Activated CD4-positive, alpha-beta T cell treated with anti-CD3 and anti-CD28 coated beads, Interleukin-2, amount 50 U/mL, for 4 hours (primary cell): ENCODE results near the gene KRTAP10-9.
"Not testable (repeated sequence)": the region's sequence is repeated elsewhere in the genome, so short reads cannot be mapped to it uniquely, and the experiment has no call there.

Source experiments
- DNase-seq, 2 experiments: peaks; one replicate each; pipeline ENCODE4 v3.0.0-alpha.2; 2020

KRTAP10-9 gene

GRCh38 chr21:44615911-44616590, 10.8 kb upstream of the KRTAP10-9 start:
- DNase-seq: no peak

- DNase-seq: no peak
These were observed 10.3 kb upstream of the KRTAP10-9 start for GRCh38 chr21:44616591-44616926.

DNA sequence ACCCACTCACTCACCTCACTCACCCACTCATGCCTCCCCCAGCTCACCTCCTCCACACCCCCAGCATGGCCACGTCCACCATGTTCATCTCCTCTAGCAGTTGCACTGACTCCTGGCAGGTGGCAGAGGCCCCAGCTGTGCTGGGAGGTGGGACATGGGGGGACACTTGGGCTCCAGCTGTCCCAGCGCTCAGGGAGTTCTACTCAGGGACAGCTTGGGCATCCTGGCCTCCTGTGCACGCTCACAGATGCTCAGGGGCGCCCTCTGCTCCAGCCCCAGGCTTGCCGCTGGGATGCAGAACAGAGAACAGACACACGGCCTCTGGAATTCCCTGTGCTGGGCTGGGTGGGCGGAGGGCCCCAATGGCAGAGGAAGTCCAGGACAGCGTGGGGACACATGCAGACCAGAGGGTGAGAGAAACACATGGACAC, 9.8 kb upstream of the KRTAP10-9 start:
- DNase-seq: no peak

- no peak for DNase-seq
These were observed 8.4 kb upstream of the KRTAP10-9 start for GRCh38 chr21:44618504-44618903.

DNA sequence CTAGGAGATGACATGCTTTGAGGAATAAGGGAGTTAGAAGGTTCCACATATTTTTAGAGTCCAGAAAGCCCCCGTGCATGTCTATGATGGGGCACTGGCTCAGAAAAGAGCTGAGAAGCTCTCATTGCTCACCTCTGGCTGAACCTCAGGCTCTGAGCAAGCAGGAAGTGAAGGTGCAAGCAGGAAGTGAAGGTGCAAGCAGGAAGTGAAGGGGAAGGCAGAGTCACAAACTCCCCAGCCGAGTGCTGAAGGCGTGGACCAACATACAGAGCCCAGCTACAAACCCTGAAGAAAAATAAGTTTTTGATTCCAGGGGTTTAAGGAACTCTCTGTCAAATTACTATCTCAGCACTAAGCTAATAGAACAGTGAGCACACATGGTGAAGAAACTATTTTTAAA, 8.0 kb upstream of the KRTAP10-9 start:
- peak; percentile 50 to 53 for DNase-seq

GRCh38 chr21:44619886-44620285, 7.0 kb upstream of the KRTAP10-9 start:
- DNase-seq: no peak

GRCh38 chr21:44623575-44623974, 3.3 kb upstream of the KRTAP10-9 start:
- no peak for DNase-seq

GRCh38 chr21:44625756-44626155, 1.1 kb upstream of the KRTAP10-9 start:
- DNase-seq: no peak

DNA sequence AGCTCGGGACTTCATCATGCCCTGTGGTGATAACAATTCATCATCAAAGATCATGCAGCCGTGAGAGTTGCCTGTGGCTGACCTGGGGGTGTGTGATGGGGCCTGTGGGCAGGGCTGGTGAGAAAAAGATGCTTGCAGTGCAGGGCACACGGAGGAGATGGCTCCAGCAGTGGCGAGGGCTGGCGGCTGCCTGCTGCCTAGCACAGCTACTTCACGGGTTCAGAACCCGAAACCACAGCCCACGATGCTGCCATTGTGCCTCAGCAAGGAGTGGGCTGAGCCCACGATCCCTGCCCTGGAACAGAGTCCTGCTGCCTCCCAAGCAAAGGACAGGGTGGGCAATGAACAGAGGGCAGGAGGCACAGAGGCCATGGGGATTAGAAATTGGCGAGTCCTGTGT, 631 bp upstream of the KRTAP10-9 start:
- DNase-seq: no peak

DNA sequence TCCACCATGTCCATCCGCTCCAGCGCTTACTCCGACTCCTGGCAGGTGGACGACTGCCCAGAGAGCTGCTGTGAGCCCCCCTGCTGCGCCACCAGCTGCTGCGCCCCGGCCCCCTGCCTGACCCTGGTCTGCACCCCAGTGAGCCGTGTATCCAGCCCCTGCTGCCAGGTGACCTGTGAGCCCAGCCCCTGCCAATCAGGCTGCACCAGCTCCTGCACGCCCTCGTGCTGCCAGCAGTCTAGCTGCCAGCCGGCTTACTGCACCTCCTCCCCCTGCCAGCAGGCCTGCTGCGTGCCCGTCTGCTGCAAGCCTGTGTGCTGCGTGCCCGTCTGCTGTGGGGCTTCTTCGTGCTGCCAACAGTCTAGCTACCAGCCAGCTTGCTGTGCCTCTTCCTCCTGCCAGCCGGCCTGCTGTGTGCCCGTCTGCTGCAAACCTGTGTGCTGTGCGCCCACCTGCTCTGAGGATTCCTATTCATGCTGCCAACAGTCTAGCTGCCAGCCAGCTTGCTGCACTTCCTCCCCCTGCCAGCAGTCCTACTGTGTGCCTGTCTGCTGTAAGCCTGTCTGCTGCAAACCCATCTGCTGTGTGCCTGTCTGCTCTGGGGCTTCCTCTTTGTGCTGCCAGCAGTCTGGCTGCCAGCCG, 409 bp downstream of the KRTAP10-9 start:
- not testable (repeated sequence) for DNase-seq

GRCh38 chr21:44627831-44628233, 939 bp downstream of the KRTAP10-9 start:
- DNase-seq: not testable (repeated sequence)

DNA sequence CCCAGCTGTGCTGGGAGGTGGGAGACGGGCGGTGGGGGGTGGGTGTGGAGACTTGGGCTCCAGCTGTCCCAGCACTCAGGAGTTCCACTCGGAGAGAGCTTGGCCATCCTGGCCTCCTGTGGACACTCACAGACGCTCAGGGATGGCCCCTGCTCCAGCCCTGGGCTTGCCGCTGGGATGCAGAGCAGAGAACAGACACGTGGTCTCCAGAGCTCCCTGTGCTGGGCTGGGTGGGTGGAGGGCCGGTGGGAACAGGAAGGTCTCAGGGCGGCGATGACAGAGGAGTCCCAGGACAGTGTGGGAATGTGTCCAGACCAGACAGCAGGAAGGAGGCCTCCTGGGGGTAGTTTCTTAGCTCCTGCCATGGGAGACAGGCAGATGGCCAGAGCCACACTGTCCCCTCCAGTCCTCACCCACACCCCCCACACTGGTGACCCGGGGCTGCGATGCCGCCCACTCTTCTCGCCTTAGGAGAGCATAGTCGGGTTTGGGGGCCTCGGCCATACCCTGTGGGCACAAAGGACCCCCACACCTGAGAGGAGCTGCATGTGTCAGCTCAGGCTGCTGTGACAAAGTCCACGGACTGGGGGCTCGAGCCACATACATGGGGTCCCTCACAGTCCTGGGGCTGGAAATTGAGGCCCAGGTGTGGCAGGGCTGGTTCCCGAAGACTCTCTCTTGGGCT, 2.0 kb downstream of the KRTAP10-9 start:
- no peak for DNase-seq

- DNase-seq: no peak
These were observed 3.5 kb downstream of the KRTAP10-9 start for GRCh38 chr21:44630440-44630839.

DNA sequence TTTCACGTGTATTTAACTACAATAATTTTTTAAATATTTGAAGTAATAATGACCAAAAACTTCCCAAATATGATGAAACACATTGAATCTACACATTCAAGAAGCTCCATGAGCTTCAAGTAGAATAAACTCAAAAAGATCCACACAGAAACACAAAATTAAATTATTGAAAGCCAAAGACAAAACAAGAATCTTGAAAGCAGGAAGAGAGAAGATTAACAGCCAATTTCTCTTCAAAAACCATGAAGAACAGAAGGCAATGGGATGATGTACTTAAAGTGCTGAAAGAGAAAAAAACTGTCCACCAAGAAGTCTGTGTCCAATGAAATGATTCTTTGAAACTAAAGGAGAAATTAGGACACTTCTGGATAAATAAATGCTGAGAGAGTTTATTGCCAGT, 5.2 kb downstream of the KRTAP10-9 start:
- no peak for DNase-seq

GRCh38 chr21:44636209-44637017, 9.5 kb downstream of the KRTAP10-9 start:
- no peak for DNase-seq

DNA sequence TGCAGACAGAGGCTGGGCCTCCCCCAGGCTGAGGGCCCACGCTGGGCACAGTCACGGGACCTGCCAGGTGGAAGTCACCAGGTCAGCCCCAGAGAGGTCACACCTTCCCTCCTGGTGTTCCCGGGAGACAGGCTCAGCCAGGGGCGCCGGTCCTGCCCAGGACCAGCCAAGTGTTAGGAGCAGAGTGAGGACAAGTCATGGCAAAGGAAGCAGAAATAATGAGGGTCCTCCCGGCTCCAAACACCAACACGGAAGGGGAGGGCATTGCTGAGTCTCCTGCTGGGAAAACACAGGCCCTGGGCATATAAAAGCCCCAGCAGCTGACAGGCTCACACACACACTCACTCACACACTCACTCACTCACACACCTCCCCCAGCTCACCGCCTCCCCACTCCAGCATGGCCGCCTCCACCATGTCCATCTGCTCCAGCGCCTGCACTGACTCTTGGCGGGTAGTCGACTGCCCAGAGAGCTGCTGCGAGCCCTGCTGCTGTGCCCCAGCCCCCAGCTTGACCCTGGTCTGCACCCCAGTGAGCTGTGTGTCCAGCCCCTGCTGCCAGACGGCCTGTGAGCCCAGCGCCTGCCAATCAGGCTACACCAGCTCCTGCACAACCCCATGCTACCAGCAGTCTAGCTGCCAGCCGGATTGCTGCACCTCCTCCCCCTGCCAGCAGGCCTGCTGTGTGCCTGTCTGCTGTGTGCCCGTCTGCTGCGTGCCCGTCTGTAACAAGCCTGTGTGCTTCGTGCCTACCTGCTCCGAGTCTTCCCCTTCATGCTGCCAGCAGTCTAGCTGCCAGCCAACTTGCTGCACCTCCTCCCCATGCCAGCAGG, 10.3 kb downstream of the KRTAP10-9 start, which contains the start of gene KRTAP10-10:
TSS of gene KRTAP10-10 (plus strand) at position 339 of the 833 bp plus-strand sequence. CDS start at position 401, 62 bp downstream.
- DNase-seq: no peak

GRCh38 chr21:44637851-44638348, 11.0 kb downstream of the KRTAP10-9 start:
- not testable (repeated sequence) for DNase-seq

DNA sequence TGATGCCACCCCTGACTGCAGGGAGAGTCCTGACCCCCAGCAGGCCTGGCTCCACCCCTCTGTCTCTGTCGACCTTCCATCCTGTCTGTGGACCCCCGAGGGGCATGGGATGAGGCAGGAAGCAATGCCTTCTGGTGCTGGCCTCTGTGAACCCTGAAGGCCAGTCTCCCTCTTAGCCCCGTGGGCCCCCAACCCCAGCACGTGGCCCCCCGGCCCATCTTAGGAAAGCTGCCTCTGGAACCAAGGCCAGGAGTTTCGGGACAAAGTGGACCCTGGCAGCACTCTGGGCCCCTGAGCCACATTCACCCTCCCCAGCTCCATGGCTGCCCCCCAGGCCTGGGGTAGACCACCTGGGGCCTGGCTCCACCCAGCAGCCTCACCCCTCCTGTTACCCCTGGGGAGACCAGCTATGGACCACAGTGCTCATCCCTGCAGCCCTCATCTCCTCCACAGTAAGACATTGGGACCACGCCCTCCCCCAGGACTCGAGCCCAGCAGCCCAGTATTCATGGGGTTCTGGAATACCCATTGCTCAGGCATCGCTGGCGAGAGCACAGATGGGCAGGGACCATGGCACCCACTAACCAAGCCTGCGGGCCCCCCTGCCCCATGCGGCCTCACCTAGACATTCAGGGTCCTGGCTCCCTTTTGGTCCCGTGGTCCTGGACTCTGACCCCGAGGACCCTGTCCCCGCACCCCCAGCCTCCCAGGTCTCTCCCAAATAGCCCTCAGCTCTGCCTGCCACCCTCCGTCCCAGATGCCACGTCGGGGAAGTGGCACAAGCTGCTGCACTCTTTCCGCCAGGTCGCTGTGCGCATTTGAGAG, 11.8 kb downstream of the KRTAP10-9 start:
- DNase-seq: not testable (repeated sequence)

- DNase-seq: no peak
These were observed 12.4 kb downstream of the KRTAP10-9 start for GRCh38 chr21:44639331-44639655.

GRCh38 chr21:44640761-44641160, 13.9 kb downstream of the KRTAP10-9 start:
- DNase-seq: no peak

DNA sequence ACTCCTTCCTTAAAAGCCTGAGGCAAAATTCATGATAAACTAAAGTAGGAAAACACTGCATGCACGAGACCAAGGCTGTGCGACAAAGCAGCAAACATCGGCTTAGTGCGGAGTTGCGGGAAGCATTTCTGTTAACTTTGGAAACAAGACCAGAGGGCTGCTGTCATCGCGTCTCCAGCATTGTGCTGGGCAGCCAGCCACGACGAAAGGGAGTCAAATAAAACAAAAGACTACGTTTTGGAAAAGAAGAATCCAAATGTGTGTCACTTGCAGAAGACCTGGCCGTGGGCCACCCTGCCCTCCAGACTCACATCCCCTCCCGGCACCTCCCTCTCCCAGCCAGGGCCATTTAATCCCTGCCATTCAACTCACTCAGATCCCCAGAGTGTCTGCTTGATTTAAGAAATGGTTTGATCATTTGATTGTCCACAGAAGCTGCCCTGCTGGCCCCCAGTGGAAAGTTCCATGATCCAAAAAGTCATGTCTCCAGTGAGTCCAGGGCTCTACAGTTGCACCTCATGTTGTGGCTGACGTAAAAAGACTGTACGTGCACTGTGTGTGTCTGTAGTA, 16.9 kb downstream of the KRTAP10-9 start:
- no peak for DNase-seq
